GM18511 (cell line): ENCODE results near the gene MIDN.
"Not testable (repeated sequence)": the region's sequence is repeated elsewhere in the genome, so short reads cannot be mapped to it uniquely, and the experiment has no call there.

Experiments
- ATAC-seq: cut with Tn5 transposase; IDR thresholded peaks from one replicate; pipeline ENCODE4 v1.9.1; 2021; ENCODE audit warnings: mild to moderate bottlenecking, moderate library complexity; ENCODE audit not compliant: unreplicated experiment

MIDN gene

DNA sequence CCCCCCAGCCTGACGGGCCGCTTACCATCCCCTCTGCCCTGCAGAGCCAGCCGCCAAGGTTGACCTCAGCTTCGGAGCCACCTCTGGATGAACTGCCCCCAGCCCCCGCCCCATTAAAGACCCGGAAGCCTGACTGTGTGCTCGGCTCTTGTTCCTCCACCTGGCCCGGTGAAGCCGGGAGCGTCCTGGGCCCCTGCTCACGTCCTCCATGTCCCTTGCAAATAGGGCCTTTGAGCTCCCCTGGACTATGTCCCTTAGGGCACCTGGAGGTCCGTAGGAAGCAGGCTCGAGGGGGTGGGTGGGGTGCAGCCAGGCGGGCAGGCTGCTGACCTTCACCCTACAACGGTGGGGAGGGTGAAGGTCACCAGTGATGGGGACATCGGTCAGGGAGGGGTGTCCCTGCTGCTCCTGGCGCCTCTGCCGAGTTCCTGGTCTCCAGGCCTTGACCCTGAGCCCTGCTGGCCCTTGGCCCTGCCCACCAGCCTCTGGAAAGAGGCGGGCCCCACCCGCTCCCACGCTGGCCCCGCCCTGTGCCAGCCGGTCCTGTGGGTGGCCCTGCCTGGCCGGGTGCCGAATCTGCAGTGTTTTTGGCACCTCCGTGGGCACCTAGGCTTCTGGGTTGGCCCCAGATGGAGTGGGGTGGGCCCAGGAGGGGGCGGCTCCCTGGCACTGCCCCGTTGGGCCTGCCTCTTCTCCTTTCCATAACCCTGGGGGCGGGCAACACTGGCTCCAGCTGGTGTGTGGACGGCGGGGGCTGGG, 3.5 kb upstream of the MIDN start:
- ATAC-seq: no peak

DNA sequence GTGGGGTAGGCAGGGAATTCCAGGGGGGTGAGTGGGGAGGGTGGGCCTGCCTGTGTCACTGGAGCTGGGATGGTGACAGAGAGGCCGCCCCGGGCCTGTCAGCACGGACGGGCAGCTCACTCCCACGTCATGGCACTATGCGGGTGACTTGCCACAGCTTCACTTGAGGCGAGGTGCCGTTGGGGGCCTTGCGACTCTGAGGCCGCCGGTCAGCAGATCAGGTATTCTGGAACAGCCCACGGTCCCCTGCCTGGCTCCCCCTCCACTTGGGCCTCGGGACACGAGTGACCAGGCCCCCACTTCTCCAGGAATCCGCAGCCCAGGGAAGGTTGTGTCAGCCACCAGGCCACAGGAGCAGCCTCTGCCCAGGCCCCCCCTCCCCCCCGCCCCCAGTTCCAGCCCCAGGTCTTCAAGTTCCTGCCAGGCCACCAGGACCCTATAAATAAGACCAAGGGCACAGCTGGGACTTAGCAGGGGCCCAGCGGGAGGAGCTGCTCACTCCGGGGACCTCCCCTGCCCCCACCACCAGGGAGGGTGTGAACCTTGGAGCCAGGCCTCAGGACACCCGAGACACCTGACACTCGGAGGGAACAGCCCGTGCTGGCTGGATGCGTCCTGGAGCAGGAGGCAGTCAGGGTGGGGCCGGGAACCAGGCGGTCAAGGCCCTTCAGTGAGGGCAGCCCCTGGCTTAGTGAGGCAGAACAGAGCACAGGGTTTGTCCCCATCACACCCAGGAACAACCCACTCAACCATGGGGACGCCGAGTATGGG, 2.7 kb upstream of the MIDN start:
- ATAC-seq: no peak

GRCh38 chr19:1246265-1247087, 1.9 kb upstream of the MIDN start:
- ATAC-seq: not testable (repeated sequence)

DNA sequence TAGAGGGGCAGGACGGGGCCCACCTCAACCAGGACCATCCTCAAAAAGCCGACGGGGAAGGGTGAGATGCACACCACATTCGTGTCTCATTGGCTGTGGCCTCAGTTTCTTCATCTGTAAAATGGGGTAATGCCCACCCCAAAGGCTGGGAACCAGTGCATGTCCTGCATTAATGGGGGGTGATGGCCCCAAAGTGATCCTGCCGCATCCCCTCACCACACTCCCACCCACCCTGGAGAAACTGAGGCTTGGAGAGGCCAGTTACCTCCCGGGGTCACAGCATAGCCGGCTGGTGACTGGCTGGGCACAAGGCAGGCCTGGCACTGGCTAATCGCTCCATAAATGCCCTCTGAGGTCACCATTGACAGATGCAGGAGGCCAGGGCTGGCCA, 640 bp upstream of the MIDN start:
- no peak for ATAC-seq

DNA sequence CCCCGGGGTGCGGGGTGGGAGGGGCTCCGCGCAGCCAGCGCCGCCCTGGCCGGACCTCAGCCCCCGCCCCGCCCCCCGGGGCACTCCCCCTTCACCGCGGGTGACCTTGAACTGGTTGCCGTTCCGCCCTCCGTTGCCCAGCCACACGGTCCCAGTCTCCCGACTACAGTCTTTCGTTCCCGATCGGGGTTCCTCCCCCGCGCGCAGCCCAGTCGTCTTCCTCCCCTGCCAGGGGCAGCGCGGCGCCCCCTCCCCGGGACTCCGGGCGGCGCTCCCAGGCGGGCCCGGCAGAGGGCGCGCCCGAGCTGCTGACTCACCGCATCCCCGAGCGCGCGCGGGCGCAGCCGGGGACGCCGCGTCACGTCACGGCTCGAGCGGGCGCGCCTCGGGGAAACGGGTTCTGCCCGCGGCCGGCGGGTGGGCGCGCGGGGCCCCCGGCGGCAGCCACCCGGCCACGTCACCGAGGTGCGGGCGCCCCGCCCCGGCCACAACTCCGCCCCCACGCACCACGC, 459 bp downstream of the MIDN start:
- ATAC-seq: peak; percentile 25

GRCh38 chr19:1249298-1249989, 1.1 kb downstream of the MIDN start:
- ATAC-seq: peak; percentile 51

DNA sequence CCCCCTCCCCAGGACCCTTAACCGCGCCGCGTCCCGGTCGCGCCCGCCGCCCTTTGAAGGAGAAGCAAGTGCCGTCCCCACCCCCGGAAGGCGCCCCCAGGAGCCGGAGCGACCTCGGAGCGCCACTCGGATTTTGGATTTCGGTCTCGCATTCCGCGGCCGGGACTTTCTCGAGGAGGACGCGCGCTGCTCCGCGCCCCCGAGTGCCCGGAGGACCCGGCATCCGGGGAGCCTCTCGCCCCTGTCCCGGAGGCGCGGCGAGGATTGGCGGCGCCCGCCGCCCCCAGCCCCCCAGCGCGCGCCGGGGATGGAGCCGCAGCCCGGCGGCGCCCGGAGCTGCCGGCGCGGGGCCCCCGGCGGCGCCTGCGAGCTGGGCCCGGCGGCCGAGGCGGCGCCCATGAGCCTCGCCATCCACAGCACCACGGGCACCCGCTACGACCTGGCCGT, 1.6 kb downstream of the MIDN start:
- no peak for ATAC-seq

- no peak for ATAC-seq
Observed at GRCh38 chr19:1250437-1251260, 2.3 kb downstream of the MIDN start.

DNA sequence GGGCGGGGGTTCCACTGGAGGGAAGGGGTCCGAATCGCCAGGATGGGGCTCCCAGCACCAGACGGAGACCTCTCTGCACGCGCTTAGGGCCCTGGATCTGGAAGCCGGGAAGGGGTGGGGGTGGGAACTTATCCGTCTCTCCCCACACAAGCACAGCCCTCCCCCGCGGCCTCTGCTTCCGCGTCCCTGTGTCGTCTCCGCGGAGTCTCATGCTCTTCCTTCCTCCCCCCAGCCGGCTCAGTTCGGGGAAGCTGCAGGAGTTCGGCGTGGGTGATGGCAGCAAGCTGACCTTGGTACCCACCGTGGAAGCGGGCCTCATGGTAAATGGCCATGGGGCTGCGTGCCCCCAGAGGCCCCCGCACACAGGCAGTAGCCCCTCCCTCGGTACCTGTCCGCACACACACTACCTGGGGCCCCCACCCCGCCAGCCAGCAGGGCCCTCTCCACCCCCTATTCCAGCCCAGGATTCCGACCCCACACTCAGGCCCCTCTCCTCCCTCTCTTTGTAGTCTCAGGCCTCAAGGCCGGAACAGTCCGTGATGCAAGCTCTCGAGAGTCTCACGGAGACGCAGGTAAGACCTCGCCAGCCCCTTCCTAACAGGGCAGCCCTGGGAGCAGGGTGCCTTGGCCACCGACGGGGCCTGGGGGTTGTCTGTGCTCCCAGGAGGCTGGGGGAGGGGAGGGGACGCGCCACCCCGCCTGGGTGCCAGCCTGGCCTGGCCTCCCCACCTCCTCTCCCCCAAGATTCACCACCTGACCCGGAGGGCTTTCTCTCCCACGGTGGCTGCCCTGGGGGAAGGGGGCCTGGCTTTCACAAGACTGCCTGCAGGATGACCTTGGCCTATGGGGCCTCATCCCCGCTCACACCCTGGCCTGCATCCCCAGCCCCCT, 3.2 kb downstream of the MIDN start:
- ATAC-seq: no peak

DNA sequence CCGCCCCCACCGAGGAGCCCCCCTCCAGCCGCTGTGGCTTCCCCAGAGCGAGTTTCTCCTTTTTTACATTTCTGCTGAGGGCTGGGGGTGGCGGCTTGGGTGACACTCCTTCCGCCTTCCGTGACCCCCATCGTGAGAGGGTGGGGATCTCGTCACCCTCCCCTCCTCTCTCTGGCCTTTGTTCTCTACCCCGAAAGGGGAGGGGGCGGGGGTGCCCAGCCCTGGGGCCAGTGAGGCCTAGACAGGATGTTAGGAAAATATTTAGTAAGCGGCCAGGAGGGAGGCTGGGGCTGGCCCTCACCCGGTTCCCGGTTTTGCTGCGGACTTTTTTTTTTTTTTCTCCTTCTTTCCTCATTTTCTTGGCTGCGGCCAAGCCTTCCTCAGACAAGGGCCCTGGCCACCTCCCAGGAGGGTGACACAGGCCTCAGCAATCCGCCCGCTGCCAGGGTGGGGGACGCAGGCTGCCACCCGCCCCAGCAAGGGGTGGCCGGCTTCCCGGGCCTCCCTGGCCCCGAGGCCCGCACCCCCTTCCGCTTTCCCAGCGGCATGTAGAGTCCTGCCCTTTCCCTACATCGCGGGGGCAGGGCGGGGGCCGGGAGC, 3.9 kb downstream of the MIDN start:
- ATAC-seq: no peak

DNA sequence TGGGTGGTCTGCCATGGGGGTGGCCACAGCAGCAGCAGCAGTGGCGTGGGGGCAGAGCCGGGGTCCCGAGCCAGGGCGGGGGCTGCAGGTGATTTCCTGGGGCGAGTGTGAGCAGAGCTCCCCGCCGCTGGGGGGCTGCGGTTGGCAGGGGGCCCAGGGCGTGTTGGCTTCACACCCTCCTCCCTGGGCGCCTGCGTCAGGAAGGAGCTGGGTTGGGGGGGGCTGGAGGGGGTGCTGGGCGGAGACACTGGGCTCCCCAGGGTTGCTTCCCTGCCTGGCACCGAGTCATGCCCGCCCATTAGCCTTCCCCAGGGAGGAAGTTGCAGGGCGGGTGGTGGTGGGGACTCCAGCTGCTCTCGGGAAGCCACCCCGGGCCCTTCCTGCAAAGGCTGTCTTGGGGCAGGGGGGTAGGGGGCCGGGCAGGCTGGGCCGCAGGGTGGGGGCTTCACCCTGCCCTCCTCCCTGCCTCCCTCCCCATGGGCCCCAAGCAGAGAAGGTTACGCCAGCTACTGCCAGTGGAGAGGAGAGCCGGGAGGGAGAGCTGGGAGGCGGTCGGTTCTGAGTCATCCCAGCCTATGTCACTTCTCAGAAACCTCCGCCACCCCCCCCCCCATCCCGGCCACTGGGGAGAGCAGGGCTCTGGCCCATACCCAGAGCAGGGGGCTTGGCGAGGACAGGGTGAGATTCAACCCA, 4.6 kb downstream of the MIDN start:
- no peak for ATAC-seq

DNA sequence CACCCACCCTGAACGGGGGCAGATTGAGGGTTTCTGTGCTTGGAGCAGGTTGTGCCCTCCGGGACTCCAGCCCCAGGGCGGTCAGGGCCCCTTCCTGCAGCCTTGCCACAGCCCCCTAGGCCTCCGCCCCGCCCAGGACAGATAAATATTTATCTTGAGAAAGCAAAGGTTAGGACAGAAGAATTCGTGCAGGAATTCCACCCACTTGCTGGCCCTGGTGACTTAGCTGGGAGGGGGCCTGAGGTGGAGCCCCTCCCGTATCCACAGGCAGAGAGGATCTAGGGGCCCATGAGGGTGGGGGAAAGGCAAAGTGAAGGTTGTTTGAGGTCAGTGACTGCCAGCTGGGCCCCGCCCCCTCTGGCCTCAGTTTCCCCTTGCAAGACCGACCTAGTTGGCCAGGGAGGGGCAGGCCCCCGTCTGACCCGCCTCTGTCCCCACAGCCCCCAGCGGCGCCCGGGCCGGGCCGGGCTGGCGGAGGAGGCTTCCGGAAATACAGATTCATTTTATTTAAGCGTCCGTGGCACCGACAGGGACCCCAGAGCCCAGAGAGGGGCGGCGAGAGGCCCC, 5.2 kb downstream of the MIDN start:
- no peak for ATAC-seq

GRCh38 chr19:1254081-1254527, 5.7 kb downstream of the MIDN start:
- ATAC-seq: no peak

GRCh38 chr19:1254530-1255185, 6.3 kb downstream of the MIDN start:
- ATAC-seq: no peak

DNA sequence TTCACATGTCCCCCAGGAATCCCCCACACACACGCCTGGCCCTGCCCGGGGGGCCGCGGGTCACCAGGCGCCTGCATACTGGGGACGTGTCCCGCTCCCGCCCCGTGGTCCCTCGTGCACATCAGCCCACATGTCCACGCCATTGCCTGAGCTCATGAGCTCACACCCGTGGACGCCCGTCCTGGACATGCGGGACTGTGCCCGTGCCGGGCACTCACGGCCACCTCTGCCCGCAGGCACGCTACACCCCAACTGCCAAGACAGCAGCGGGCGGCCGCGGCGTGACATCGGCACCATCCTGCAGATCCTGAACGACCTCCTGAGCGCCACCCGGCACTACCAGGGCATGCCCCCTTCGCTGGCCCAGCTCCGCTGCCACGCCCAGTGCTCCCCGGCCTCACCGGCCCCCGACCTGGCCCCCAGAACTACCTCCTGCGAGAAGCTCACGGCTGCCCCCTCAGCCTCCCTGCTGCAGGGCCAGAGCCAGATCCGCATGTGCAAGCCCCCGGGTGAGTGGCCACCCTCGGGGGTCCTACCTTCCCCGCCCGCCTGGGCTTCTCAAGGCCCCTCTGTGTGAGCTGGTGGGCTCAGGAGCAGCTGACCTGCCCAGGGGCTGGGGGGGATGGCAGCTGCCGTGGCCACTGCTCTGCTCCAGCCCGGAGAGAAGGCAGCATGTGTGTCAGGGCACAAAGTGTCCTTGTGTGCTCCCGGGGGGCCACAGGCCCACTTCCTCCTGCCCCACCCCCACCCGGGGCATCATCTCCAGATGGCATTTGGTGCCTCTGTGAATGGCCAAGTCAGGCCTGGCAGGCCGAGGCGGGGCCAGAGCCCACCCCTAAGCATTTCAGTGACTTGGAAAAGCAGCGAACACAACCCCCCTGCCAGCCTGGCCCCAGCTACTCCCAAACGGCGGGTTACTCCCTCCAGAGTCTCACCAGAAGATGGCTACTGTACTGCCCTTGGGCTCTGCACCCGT, 7.1 kb downstream of the MIDN start:
- ATAC-seq: no peak
